H1 (cell line): Measurements from ENCODE around the gene SH3TC2. TPM values are rescaled to one million over a fixed set of nuclear protein-coding genes. Genes with fewer than 3 reads are reported as not detected.

Experiments used
- CTCF ChIA-PET: fragments of 300-600 bp; sonication (Branson Sonifier 250); formaldehyde crosslinking; loops from one replicate; lab custom pipeline; 2021; ENCODE audit not compliant: partially characterized antibody; lab: Charles Lee
- POLR2A ChIA-PET: fragments of 300-600 bp; sonication (Branson Sonifier 250); formaldehyde crosslinking; loops from one replicate; lab custom pipeline; 2021; ENCODE audit warnings: inconsistent platforms; ENCODE audit not compliant: partially characterized antibody; lab: Charles Lee
- DNase-seq, 2 experiments: peaks; one replicate each; pipeline versions ENCODE4 v3.0.0 to v3.0.0-alpha.2; 2010 to 2022; ENCODE audit warnings: low spot score in 2 of 2, low read depth in 1 of 2, mixed read lengths in 1 of 2
- FAIRE-seq: peaks from 2 replicates; lab custom pipeline; 2011; peaks lifted over from hg19 to GRCh38; lab: Jason Lieb, UNC
- H2AFZ ChIP-seq: 2 replicates; pipeline ENCODE4 v1.8.1; 2012; ENCODE audit warnings: low read length, inconsistent platforms
- H2AK5ac ChIP-seq: 2 replicates; pipeline ENCODE4 v1.6.1; 2013; ENCODE audit warnings: low read depth, low read length
- H2BK120ac ChIP-seq: replicated peaks from 2 replicates; pipeline ENCODE3; 2013; ENCODE audit warnings: low read depth, low read length, inconsistent platforms
- H2BK12ac ChIP-seq: 2 replicates; pipeline ENCODE4 v1.6.1; 2013; ENCODE audit warnings: low read depth, low read length
- H2BK15ac ChIP-seq: 2 replicates; pipeline ENCODE4 v1.6.1; 2013; ENCODE audit warnings: low read length
- H2BK20ac ChIP-seq: 2 replicates; pipeline ENCODE4 v1.6.1; 2013; ENCODE audit warnings: low read length
- H2BK5ac ChIP-seq: 2 replicates; pipeline ENCODE4 v1.6.1; 2013; ENCODE audit warnings: low read depth, low read length
- H3K14ac ChIP-seq: 2 replicates; pipeline ENCODE4 v1.6.1; 2013; ENCODE audit warnings: inconsistent platforms; ENCODE audit not compliant: insufficient read length
- H3K18ac ChIP-seq: 2 replicates; pipeline ENCODE4 v1.6.1; 2013; ENCODE audit warnings: low read length; ENCODE audit errors: extremely low read depth
- H3K23ac ChIP-seq: 2 replicates; pipeline ENCODE4 v1.6.1; 2013; ENCODE audit warnings: inconsistent platforms; ENCODE audit not compliant: insufficient read length
- H3K23me2 ChIP-seq: 2 replicates; pipeline ENCODE4 v1.6.1; 2013; ENCODE audit warnings: low read depth, low read length
- H3K27ac ChIP-seq: 2 replicates; pipeline ENCODE4 v1.6.1; 2011; ENCODE audit warnings: low read depth, low read length, inconsistent platforms
- H3K27me3 ChIP-seq, 4 experiments: replicated peaks in 1 of 4; 1 replicate in 1 of 4; 2 replicates in 3 of 4; pipeline versions ENCODE4 v1.6.1 to v1.8.1; 2011 to 2013; ENCODE audit warnings: low read length in 3 of 4, mild to moderate bottlenecking in 3 of 4, inconsistent platforms in 2 of 4, mixed read lengths in 2 of 4, moderate library complexity in 1 of 4; ENCODE audit not compliant: control insufficient read depth in 3 of 4, insufficient read depth in 3 of 4; ENCODE audit errors: extremely low read depth in 1 of 4
- H3K36me3 ChIP-seq, 4 experiments: 2 replicates each; pipeline versions ENCODE4 v1.6.1 to v1.8.1; 2011 to 2013; ENCODE audit warnings: mild to moderate bottlenecking in 4 of 4, low read length in 3 of 4, moderate library complexity in 2 of 4, control low read depth in 1 of 4, inconsistent platforms in 1 of 4; ENCODE audit not compliant: insufficient read depth in 4 of 4, control insufficient read depth in 2 of 4
- H3K4ac ChIP-seq: replicated peaks from 2 replicates; pipeline ENCODE3; 2013; ENCODE audit warnings: low read length, low read depth, mixed read lengths, inconsistent platforms; ENCODE audit not compliant: insufficient read length
- H3K4me1 ChIP-seq, 4 experiments: replicated peaks in 1 of 4; 1 replicate in 1 of 4; 2 replicates in 3 of 4; pipeline versions ENCODE4 v1.6.1 to v1.8.1; 2011 to 2013; ENCODE audit warnings: low read length in 3 of 4, inconsistent platforms in 2 of 4, mixed read lengths in 1 of 4; ENCODE audit not compliant: insufficient read depth in 4 of 4, control insufficient read depth in 3 of 4
- H3K4me2 ChIP-seq, 2 experiments: 2 replicates each; pipeline versions ENCODE4 v1.6.1 to v1.8.1; 2011 to 2013; ENCODE audit warnings: low read depth in 2 of 2, low read length in 2 of 2, control low read depth in 1 of 2, inconsistent platforms in 1 of 2, mild to moderate bottlenecking in 1 of 2; ENCODE audit not compliant: insufficient read depth in 1 of 2
- H3K4me3 ChIP-seq, 4 experiments: fragments of 200-600, 300-600 bp in 1 of 4; sonication (generic), shearing (Covaris generic), sonication (Bioruptor Twin) in 1 of 4; 2 replicates each; pipeline versions ENCODE4 v1.5.1 to v1.8.1; 2011 to 2016; ENCODE audit warnings: low read length in 4 of 4, low read depth in 3 of 4, control low read depth in 2 of 4, inconsistent platforms in 2 of 4, mild to moderate bottlenecking in 2 of 4, mixed read lengths in 1 of 4, moderate library complexity in 1 of 4; ENCODE audit not compliant: insufficient read depth in 2 of 4; ENCODE audit errors: extremely low read depth in 1 of 4
- H3K56ac ChIP-seq: replicated peaks from 2 replicates; pipeline ENCODE3; 2013; ENCODE audit warnings: low read depth, mild to moderate bottlenecking, mixed read lengths, low read length, inconsistent platforms; ENCODE audit not compliant: insufficient read length
- H3K79me1 ChIP-seq: 2 replicates; pipeline ENCODE4 v1.6.1; 2013; ENCODE audit warnings: low read depth, low read length, control low read depth
- H3K79me2 ChIP-seq, 2 experiments: 2 replicates each; pipeline versions ENCODE4 v1.6.1 to v1.8.1; 2012 to 2013; ENCODE audit warnings: low read length in 2 of 2, mild to moderate bottlenecking in 2 of 2, inconsistent platforms in 1 of 2; ENCODE audit not compliant: insufficient read depth in 2 of 2, control insufficient read depth in 1 of 2
- H3K9ac ChIP-seq, 4 experiments: replicated peaks in 1 of 4; 1 replicate in 1 of 4; 2 replicates in 3 of 4; pipeline versions ENCODE4 v1.6.1 to v1.8.1; 2011 to 2013; ENCODE audit warnings: low read depth in 3 of 4, low read length in 3 of 4, control low read depth in 2 of 4, mild to moderate bottlenecking in 2 of 4, moderate library complexity in 2 of 4, inconsistent platforms in 1 of 4; ENCODE audit errors: extremely low read depth in 1 of 4
- H3K9me3 ChIP-seq, 2 experiments: 2 replicates each; pipeline versions ENCODE4 v1.6.1 to v1.8.1; 2012 to 2013; ENCODE audit warnings: mild to moderate bottlenecking in 2 of 2, moderate library complexity in 2 of 2, control low read depth in 1 of 2, inconsistent platforms in 1 of 2, low read depth in 1 of 2, low read length in 1 of 2, mixed read lengths in 1 of 2; ENCODE audit not compliant: insufficient read depth in 2 of 2
- H4K20me1 ChIP-seq, 2 experiments: replicated peaks in 1 of 2; 2 replicates each; pipeline versions ENCODE3 to v1.8.1; 2011 to 2013; ENCODE audit warnings: inconsistent platforms in 2 of 2, low read length in 2 of 2, mild to moderate bottlenecking in 1 of 2; ENCODE audit not compliant: insufficient read depth in 2 of 2, control insufficient read depth in 1 of 2
- H4K5ac ChIP-seq: 2 replicates; pipeline ENCODE4 v1.6.1; 2013; ENCODE audit warnings: low read length, low read depth, mixed read lengths, inconsistent platforms; ENCODE audit not compliant: insufficient read length
- H4K8ac ChIP-seq: 2 replicates; pipeline ENCODE4 v1.8.0; 2013; ENCODE audit warnings: mild to moderate bottlenecking, moderate library complexity, low read length, inconsistent platforms; ENCODE audit not compliant: insufficient read depth; ENCODE audit errors: extremely low read depth
- H4K91ac ChIP-seq: replicated peaks from 2 replicates; pipeline ENCODE3; 2013; ENCODE audit warnings: low read length, mixed read lengths, inconsistent platforms; ENCODE audit not compliant: insufficient read length
- BACH1 ChIP-seq: IDR thresholded peaks from 2 replicates; pipeline ENCODE4 v1.6.1; 2012; ENCODE audit warnings: low read length, improper control_type of control experiment
- CHD1 ChIP-seq: IDR thresholded peaks from 2 replicates; pipeline ENCODE4 v1.6.1; 2012; ENCODE audit warnings: low read depth, low read length, improper control_type of control experiment
- CHD2 ChIP-seq: IDR thresholded peaks from 2 replicates; pipeline ENCODE4 v1.6.1; 2012; ENCODE audit warnings: low read length, improper control_type of control experiment
- EZH2 ChIP-seq: fragments of 200-600 bp; sonication (generic); IDR thresholded peaks from 2 replicates; pipeline ENCODE4 v1.7.1; 2012; ENCODE audit warnings: low read depth, mild to moderate bottlenecking, moderate library complexity, low read length, inconsistent platforms; ENCODE audit not compliant: severe bottlenecking
- GABPA ChIP-seq: IDR thresholded peaks from 2 replicates; pipeline ENCODE4 v1.6.1; 2011; ENCODE audit warnings: mild to moderate bottlenecking, low read length, moderate library complexity, borderline replicate concordance; ENCODE audit not compliant: insufficient read depth
- HDAC2 ChIP-seq, 2 experiments: fragments of 300-600 bp in 1 of 2; sonication (generic) in 1 of 2; IDR thresholded peaks; 2 replicates each; pipeline ENCODE4 v1.6.1; 2011 to 2012; ENCODE audit warnings: low read depth in 2 of 2, low read length in 2 of 2, mild to moderate bottlenecking in 2 of 2, moderate library complexity in 2 of 2, borderline replicate concordance in 1 of 2, inconsistent platforms in 1 of 2
- JUND ChIP-seq: IDR thresholded peaks from 2 replicates; pipeline ENCODE4 v1.6.1; 2011; ENCODE audit warnings: mild to moderate bottlenecking, improper control_type of control experiment, low read length
- KDM4A ChIP-seq: IDR thresholded peaks from one replicate; pipeline ENCODE4 v1.7.1; 2012; ENCODE audit warnings: low read depth, mild to moderate bottlenecking, moderate library complexity, low read length, inconsistent platforms; ENCODE audit not compliant: severe bottlenecking
- NANOG ChIP-seq: IDR thresholded peaks from 2 replicates; pipeline ENCODE4 v1.6.1; 2011; ENCODE audit warnings: low read length, low read depth, mild to moderate bottlenecking, inconsistent platforms; ENCODE audit not compliant: insufficient read depth, poor library complexity, severe bottlenecking
- SIX5 ChIP-seq: IDR thresholded peaks from 2 replicates; pipeline ENCODE4 v1.6.1; 2011; ENCODE audit warnings: mild to moderate bottlenecking, low read depth, low read length
- SUZ12 ChIP-seq: fragments of 200-600 bp; sonication (generic); IDR thresholded peaks from 2 replicates; pipeline ENCODE4 v1.6.1; 2012; ENCODE audit warnings: mild to moderate bottlenecking, inconsistent platforms, low read length, moderate library complexity, mixed read lengths
- TAF1 ChIP-seq: IDR thresholded peaks from 2 replicates; pipeline ENCODE4 v1.6.1; 2011; ENCODE audit warnings: mild to moderate bottlenecking, low read depth, low read length
- TBP ChIP-seq: IDR thresholded peaks from 2 replicates; pipeline ENCODE4 v1.6.1; 2011; ENCODE audit warnings: low read depth, low read length, improper control_type of control experiment
- TCF12 ChIP-seq: IDR thresholded peaks from 2 replicates; pipeline ENCODE4 v1.6.1; 2011; ENCODE audit warnings: low read depth, mild to moderate bottlenecking, low read length
- WGBS, 2 experiments: shearing (Covaris generic) in 1 of 2; methylation state at CpG; one replicate each; pipeline versions ENCODE4 v1.1.6 to v1.1.7; 2013 to 2015; ENCODE audit warnings: low lambda C conversion rate in 2 of 2, mixed read lengths in 2 of 2, inconsistent platforms in 1 of 2, low coverage in 1 of 2, missing lambda C conversion rate in 1 of 2; ENCODE audit not compliant: insufficient replicate concordance in 2 of 2, insufficient coverage in 1 of 2, insufficient read length in 1 of 2; ENCODE audit errors: extremely low coverage in 1 of 2, missing lambda C conversion rate in 1 of 2; 5-methylcytosine and 5-hydroxymethylcytosine counted together
- polyA plus RNA-seq, 7 experiments: library from polyadenylated mRNA; depleted of rRNA in 3 of 7; stranded (reverse) in 5 of 7; unstranded in 2 of 7; fragments of >200 nt in 5 of 7; fragments of 200-250 nt in 2 of 7; gene quantifications; 1 replicate in 5 of 7; 2 replicates in 1 of 7; 4 replicates in 1 of 7; pipeline versions ENCODE4 v1.2.1 to v1.2.3, GENCODE V29; 2011 to 2013; ENCODE audit warnings: missing spikeins in 2 of 7, mixed read lengths in 2 of 7
- total RNA-seq: library from RNA; stranded (reverse); fragmentation: NEBNext Ultra II Directional; extraction: Animal tissue kit (Norgen Biotek cat#: 25700); gene quantifications from 2 replicates; pipeline ENCODE4 v1.2.1, GENCODE V29; 2021
- TF ChIP-seq, protein P1 (sequence below): IDR thresholded peaks from 2 replicates; pipeline ENCODE4 v1.6.1; 2012; ENCODE audit warnings: inconsistent platforms

The SH3TC2 gene
- total and polyA plus RNA-seq, 2 of the 8 experiments (the other 6 are each of a cell fraction or from before 2014, with no cell fraction given), result 0.11 to 0.80 TPM

DNA sequence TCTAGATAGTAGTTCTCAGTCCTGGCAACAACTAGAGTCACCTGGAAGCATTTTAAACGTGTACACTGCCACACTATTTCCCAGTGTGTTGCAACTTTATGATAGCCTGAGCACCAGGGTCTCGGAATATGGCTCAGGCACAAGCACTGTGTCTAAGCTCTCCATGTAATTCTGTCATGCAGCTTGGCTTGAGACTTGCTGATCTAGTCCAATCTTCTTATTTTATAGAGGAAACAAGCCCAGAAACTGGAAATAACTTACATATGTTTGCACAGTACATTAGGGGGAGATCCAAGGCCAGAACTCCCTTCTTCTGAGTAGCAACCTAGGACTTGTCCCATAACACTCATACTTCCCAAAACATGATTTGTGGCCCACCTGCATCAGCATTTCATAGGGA is 49.1 kb downstream of the SH3TC2 start:
- H2AK5ac ChIP-seq, result no peak overlapping the region
- H3K56ac ChIP-seq, result no peak overlapping the region
- H3K4ac ChIP-seq, result no peak overlapping the region
- H3K23ac ChIP-seq, result no peak overlapping the region
- H3K23me2 ChIP-seq, result no peaks in the 10 kb centered on the region
- no peaks in the 10 kb centered on the region for H3K36me3 ChIP-seq
- no peak overlapping the region for H2BK15ac ChIP-seq
- no peak overlapping the region for H3K9ac ChIP-seq
- H4K20me1 ChIP-seq, result no peaks in the 10 kb centered on the region
- H3K79me2 ChIP-seq, result no peaks in the 10 kb centered on the region
- H3K4me3 ChIP-seq, result no peak overlapping the region
- H2BK5ac ChIP-seq, result no peak overlapping the region
- no peaks in the 10 kb centered on the region for H3K27me3 ChIP-seq
- FAIRE-seq (no peak), DNase-seq (no peak)
- ChIA-PET POLR2A (interaction anchor here (0.6 kb wide), 1 partner anchor 11 kb away, joined by 3 read pairs; no protein-coding TSS in a partner anchor), CTCF (interaction anchor here (0.5 to 3.6 kb wide), 4 partner anchors 56 to 283 kb away, joined by 3 to 14 read pairs (median 4); no protein-coding TSS in a partner anchor)
- no peaks in the 10 kb centered on the region; the same call in 1 of the 2 replicates for H3K79me1 ChIP-seq
- H3K18ac ChIP-seq, result no peak overlapping the region
- H3K9me3 ChIP-seq, result no peaks in the 10 kb centered on the region
- H4K5ac ChIP-seq, result no peak overlapping the region
- no peak overlapping the region for H2BK20ac ChIP-seq
- no peak overlapping the region for H2BK12ac ChIP-seq
- no peak overlapping the region for H2AFZ ChIP-seq
- WGBS, 2 experiments, result 80% methylated on average over 2 of the region's 2 CpGs; no CpG with 5 or more reads in 1 of the 2 experiments
- H3K14ac ChIP-seq, result no peak overlapping the region
- H4K91ac ChIP-seq, result no peak overlapping the region
- no peak overlapping the region for H4K8ac ChIP-seq
- no peak overlapping the region for H3K4me2 ChIP-seq
- no peaks in the 10 kb centered on the region for H3K4me1 ChIP-seq
- no peak overlapping the region for H2BK120ac ChIP-seq
- no peak overlapping the region for H3K27ac ChIP-seq
- TF ChIP-seq TAF1 (no peak), TBP (no peak), NANOG (no peak), BACH1 (no peak), EZH2 (no peak), HDAC2 (IDR thresholded peaks at IDR 0.05; ENCODE audit: borderline replicate concordance in 1 of 2, low read depth in 2 of 2, low read length in 2 of 2) (no peak), CHD1 (no peak), JUND (no peak), TCF12 (no peak), SIX5 (no peak), KDM4A (no peak), SUZ12 (no peak), GABPA (no peak), CHD2 (no peak)
- TF ChIP-seq, protein P1, sequence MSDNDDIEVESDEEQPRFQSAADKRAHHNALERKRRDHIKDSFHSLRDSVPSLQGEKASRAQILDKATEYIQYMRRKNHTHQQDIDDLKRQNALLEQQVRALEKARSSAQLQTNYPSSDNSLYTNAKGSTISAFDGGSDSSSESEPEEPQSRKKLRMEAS, result no peak
